ENCODE data around the gene P2RX1. TPM values are rescaled to one million over a fixed set of nuclear protein-coding genes. Genes with fewer than 3 reads are reported as not detected.

The P2RX1 gene
- total RNA-seq, 2 donors from 2014 or later = 39.2 to 45.4 TPM

- H3K9me3 ChIP-seq = no peaks in the 10 kb centered on the region
- ATAC-seq (no peak), DNase-seq (no peak)
- intact Hi-C loops (cut with DNase I) = no loop called here
- WGBS, 2 donors = 94 to 96% methylated on average over 4 to 43 of the region's 43 CpGs
- no peaks in the 10 kb centered on the region for H3K4me1 ChIP-seq
- no peaks in the 10 kb centered on the region for H3K27me3 ChIP-seq
- no peak overlapping the region for H3K4me3 ChIP-seq
- H3K27ac ChIP-seq = no peak overlapping the region
- TF ChIP-seq CTCF (IDR thresholded peaks at IDR 0.05) (no peak), POLR2A (IDR thresholded peaks at IDR 0.05) (no peak)
- no peaks in the 10 kb centered on the region for H3K36me3 ChIP-seq (replicated peaks in 1 of 2; ENCODE audit: insufficient read depth in 1 of 2, low read depth in 2 of 2)
These were observed 31.1 kb upstream of the P2RX1 start for GRCh38 chr17:3947318-3947810.

- Histone ChIP-seq H3K27ac (no peak overlapping the region), H3K36me3 (replicated peaks in 1 of 2; ENCODE audit: insufficient read depth in 1 of 2, low read depth in 2 of 2) (no peaks in the 10 kb centered on the region), H3K9me3 (no peaks in the 10 kb centered on the region), H3K27me3 (no peaks in the 10 kb centered on the region), H3K4me3 (no peak overlapping the region), H3K4me1 (no peaks in the 10 kb centered on the region)
- DNase-seq (no peak), ATAC-seq (no peak)
- TF ChIP-seq POLR2A (IDR thresholded peaks at IDR 0.05) (no peak), CTCF (IDR thresholded peaks at IDR 0.05) (no peak)
- WGBS, 2 donors = 70 to 100% methylated on average over 1 to 5 of the region's 5 CpGs
- intact Hi-C loops (cut with DNase I) = no loop called here
These were observed 30.5 kb upstream of the P2RX1 start for GRCh38 chr17:3946711-3947235.

DNA sequence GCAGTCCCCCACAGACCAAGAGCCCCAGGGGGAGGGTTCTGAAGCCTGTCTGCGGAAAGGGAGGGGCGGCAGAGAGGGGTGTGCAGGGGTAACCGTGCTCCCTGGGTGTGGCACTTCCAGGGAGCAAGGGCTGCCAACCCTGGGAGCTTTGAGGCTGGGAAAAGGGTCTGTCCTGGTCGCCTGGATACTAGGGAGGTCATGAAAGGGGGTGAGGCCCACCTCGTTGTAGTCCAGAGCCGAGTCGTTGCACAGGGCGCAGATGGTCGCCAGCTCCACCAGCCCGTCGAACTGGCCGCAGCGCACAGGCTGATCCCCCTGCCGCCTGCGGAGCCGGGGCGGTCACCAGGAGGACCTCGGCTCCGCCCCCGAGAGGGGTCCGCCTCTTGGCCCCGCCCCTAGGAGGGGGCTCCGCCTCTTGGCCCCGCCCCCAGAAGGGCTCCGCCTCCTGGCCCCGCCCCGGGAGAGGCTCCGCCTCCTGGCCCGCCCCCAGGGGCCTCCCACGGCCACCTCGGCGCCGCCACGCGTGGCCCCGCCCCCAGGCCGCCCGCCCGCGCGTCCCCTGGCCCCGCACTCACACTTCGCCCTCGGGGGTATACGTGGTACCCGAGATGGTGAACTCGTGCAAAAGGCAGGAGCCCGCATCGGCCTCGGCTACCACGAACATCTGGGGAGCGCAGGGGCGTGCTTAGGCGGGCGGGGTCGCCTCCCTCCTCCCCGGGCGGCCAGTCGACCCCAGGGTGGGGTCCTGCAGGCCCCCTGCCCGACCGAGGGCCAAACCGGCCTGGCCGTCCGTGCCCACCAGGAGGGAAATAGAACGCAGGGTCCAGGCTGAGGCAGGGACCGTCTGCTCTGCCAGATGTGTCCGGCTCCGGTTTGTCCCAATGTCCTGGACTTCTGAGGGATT, 28.5 kb upstream of the P2RX1 start:
- WGBS, 2 donors = 68 to 76% methylated on average over 18 to 58 of the region's 68 CpGs
- peak; percentile 39 for ATAC-seq
- intact Hi-C loops (cut with DNase I) = no loop called here
- no peaks in the 10 kb centered on the region for H3K4me1 ChIP-seq
- peak in 1 of 4 donors; percentile 34 for DNase-seq
- H3K27ac ChIP-seq = no peak overlapping the region
- no peaks in the 10 kb centered on the region for H3K9me3 ChIP-seq
- TF ChIP-seq CTCF (IDR thresholded peaks at IDR 0.05) = no peak
- TF ChIP-seq POLR2A (IDR thresholded peaks at IDR 0.05) = no peak
- no peaks in the 10 kb centered on the region for H3K36me3 ChIP-seq (replicated peaks in 1 of 2; ENCODE audit: insufficient read depth in 1 of 2, low read depth in 2 of 2)
- no peak overlapping the region for H3K4me3 ChIP-seq
- no peaks in the 10 kb centered on the region for H3K27me3 ChIP-seq

GRCh38 chr17:3943240-3943891, 27.1 kb upstream of the P2RX1 start:
- Histone ChIP-seq H3K36me3 (replicated peaks in 1 of 2; ENCODE audit: insufficient read depth in 1 of 2, low read depth in 2 of 2) (no peaks in the 10 kb centered on the region), H3K27ac (no peak overlapping the region), H3K27me3 (no peaks in the 10 kb centered on the region), H3K4me3 (no peak overlapping the region), H3K9me3 (no peaks in the 10 kb centered on the region), H3K4me1 (no peaks in the 10 kb centered on the region)
- WGBS, 2 donors = 92 to 93% methylated on average over 18 to 22 of the region's 23 CpGs
- ATAC-seq (no peak), DNase-seq (no peak)
- intact Hi-C loops (cut with DNase I) = no loop called here
- TF ChIP-seq CTCF (IDR thresholded peaks at IDR 0.05) (no peak), POLR2A (IDR thresholded peaks at IDR 0.05) (no peak)

Data from body of pancreas (tissue), 4 donors.